ENCODE results near the gene PARVB.
"Not testable (repeated sequence)": the region's sequence is repeated elsewhere in the genome, so short reads cannot be mapped to it uniquely, and the experiment has no call there.

The PARVB gene

DNA sequence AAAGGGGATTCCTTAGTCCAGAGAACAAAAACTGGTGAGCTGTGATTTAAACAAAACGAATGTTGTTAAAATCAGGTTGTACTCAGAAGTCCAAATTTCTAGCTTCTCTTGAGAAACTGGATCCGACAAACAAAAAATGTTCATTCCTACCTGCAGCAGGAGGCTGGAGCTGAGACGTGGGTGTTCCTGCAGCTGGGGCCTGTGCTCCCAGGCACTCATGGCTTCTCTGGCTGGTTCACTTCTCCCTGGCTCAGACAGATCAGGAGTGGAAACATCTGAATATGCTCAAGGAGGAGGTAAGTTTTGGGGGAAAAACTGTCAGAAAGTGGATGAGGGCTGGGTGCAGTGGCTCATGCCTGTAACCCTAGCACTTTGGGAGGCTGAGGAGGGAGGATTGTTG, 24.7 kb upstream of the PARVB start:
- no peak for DNase-seq

DNA sequence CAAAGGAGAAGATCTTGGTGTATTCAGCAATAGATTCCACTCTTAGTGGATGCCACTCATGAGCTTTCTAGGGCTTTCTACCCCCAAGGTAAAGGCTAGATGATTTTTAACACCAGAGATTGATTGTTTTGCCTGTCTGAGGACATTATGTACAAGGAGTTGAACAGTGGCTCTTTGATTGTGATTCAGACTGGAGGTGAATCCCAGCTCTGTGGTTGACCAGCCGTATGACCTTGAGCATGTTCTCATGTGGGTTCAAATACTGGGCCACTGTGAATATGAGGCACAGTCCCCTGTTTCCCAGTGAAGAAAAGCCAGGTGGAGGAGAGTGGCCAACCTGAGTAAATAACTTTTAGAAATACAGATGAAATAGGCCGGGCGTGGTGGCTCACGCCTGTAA, 24.0 kb upstream of the PARVB start:
- no peak for DNase-seq

DNA sequence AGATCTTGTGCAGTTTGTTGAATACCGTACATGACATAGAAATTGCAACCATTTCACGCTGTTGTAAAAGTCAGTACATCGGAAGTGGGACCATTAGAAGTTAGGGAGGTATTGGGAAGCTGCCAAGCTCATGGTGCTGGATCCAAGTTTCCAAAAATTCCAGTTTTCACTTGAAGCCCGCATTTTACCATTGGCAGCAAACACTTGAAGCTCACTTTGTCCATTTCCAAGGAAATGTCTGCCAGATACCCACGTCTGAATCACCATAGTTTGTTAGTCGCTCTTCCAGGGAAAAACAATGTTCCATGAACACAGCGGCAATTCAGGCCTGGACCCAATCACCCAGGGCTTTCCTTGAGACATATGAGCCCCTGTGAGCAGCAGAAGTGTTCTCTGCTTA, 22.6 kb upstream of the PARVB start:
- no peak for DNase-seq

DNA sequence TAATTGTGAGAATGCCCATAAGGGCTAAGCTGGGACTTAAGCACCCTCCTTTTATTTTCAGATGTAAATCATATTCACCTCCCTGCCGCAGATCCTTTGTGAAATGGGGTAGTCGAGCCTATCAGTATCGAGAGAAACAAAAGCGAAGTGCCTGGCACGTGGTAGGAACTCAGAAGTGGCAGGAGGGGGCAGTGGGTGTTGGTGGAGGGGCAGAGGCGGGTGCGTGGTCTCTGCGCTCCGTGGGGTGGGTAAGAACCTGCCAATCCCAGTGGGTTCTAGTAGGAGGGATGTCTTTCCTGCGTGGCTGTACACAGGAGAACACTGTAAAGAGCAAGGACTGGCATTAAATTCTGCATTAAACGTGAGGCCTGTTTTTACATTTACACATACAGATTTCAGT, 21.8 kb upstream of the PARVB start:
- DNase-seq: no peak

DNA sequence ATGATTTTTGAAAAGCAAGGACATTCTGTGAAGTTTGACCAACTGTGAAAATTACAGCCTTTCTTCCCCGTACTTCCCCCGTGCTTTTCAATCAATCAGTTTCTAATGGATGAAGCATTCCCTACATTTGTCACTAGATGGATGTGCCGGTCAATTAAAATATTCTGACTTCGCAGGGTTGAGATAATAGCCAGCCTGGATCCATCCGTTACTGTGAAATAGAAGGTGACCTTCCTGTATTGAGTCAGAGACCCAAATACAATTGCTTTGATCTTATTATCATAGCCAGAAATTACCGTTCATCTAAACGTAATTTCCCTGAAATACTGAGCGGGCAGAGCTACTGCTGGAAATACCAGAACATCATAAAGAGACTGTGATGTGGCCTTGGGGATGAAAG, 21.1 kb upstream of the PARVB start:
- no peak for DNase-seq

DNA sequence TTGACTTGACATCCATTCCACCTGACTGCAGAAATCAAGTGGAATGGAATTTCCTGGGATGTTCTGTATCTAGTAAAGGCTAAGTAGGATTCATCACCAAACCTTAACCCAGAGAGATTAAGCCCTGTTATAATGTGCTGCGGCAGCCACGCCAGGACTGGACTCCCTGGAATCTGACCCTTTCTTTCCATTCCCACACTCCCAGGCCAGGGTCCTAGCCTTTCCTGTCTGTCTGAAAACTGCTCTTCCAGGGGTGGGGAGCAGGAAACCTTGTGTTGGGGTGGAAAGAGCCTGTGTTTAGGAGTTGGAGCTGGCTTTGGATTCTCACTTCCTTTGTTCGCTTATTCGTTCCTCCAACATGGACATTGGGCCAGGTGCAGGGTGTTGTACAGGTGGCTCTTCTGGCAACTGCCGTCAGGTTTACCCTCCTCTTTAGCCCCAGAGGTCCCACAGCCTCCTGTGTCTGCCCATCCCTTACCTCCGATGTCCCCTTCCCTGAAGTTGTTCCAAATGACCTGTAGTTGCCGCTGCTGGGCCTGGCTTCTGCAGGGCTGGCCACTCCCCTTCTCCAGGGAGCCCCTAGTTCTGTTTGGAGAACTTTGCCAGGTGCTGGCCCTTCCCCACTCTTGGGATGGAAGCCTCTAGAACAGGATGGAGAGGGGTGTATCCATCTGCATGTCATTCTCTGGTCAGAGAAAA, 20.5 kb upstream of the PARVB start:
- no peak for DNase-seq

DNA sequence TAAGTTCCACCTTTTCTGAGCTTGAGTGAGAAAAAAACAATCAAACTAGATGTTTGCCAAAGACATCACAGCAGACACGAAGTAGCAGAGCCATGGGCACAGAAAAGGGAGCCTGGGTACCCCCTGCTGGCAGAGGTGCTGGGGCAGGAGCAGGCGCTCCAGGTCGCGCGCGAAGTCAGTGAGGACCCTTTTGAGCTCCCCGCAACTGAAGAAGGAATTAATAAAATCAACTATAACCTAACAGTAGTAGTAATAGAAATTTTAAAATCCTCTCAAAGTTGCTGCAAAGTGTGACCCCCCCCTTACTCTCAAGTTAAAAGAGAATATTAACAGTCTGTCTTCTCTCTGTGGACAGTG, 20.0 kb upstream of the PARVB start:
- no peak for DNase-seq

DNA sequence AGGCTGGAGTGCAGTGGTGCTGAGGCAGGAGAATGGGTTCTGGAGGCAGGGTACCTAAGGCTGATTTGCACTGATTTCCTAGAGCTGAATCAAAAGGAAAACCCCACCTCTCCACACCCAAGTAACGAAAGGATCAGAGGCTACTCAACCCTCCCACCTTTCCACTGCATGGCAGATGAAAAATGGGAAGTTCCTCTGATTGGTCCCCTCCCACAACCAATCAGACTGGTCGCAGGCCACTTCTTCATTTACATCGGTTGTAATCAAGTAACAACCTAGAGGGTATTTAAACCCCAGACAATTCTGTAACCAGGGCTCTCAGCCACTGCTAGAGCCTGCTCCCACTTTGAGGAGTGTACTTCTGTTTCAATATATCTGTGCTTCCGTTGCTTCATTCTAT, 18.6 kb upstream of the PARVB start:
- peak; percentile 73 for DNase-seq

DNA sequence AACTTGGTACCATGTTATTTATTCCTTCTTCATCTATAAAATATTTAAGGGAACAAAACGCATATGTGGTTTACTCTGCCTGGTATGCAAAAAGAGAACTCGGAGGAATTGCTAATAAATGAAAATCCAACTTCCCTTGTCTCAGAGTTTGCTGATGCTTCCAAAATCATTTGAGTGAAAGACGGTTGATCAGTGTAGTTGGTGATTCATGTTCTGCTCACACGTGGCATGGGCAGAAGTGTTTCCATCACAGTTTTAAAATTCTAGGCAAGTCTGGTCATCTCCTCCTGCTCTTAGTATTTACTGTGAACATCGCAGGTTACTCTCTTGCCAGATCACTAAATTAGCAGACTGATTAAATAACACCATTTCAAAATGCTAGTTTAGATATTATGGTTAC, 11.9 kb upstream of the PARVB start:
- DNase-seq: no peak

DNA sequence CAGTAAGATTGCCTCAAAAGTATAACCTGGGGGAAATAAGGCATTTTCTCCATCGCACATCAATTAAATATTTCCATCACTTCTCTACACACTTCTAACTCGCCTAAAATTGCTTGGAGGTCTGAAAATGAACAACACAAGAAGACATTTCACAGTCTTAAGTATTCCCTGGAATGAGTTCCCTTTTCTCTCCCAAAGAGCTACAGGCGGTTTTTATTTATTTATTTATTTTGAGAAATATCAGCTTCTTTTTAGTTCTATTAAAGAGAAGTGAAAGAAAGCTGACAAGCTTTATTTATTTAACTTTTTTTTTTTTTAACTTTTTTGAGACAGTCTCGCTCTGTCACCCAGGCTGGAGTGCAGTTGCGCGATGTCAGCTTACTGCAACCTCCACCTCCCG, 11.5 kb upstream of the PARVB start:
- no peak for DNase-seq

DNA sequence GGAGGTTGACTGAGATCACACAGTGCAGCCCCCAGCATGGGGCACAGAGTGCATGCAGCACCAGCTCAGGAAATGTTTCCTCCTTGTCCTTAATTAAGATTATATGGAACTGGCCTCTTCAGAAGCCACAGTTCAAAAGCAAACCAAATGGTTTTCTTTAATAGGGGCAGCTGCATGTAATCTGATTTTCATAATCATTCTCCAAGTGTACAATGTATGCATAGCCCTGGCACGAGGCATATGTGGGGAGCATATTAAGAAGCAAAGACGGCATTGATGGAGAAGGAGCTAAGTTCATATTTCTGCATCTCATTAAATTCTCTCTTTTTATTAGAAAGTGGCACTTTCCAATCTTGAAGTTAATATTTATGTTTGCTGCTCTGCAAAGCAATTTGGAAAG, 9.9 kb upstream of the PARVB start:
- DNase-seq: no peak

DNA sequence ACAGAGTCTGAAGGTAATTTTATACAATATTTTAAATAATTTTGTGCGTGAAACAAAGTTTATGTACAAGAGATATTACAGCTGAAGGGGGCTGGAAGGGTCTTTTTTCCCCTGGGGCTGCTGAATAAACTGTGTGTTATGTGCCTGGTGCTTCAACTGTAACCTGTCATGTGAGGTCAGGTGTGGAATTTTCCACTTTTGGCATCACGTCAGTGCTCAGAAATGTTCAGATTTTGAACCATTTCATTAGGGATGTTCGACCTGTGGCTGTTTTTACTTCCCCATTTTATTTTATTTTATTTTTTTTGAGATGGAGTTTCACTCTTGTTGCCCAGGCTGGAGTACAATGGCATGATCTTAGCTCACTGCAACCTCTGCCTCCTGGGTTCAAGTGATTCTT, 7.5 kb upstream of the PARVB start:
- DNase-seq: not testable (repeated sequence)

DNA sequence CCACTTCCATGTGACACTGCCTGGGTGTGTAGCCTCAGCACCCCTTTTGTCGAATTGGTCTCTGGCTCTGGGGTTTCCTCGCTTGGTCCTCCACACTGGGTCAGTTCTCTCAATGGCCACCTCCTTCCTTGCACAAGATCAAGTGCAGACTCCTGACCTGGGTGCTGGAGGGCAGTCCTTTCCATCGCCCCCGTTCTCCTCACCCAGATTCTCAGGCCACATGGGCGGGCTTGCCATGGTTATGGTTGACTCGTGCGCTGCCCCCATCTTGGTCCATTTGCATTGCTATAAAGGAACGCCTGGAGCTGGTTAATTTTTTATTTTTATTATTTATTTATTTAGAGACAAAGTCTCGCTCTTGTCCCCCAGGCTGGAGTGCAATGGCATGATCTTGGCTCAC, 5.5 kb upstream of the PARVB start:
- DNase-seq: no peak

DNA sequence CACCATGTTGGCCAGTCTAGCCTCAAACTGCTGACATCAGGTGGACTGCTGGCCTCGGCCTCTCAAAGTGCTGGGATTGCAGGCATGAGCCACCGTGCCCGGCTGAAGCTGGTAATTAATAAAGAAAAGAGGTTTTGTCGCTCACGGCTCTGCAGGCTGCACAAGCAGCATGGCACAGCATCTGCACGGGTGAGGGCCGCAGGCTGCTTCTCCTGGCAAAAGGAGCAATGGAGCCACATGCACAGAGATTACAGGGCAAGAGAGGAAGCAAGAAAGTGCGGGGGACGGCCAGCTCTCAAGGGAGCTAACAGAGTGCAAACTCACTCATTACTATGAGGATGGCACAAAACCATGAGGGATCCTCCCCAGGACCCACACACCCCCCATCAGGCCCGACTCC, 4.7 kb upstream of the PARVB start:
- DNase-seq: no peak

DNA sequence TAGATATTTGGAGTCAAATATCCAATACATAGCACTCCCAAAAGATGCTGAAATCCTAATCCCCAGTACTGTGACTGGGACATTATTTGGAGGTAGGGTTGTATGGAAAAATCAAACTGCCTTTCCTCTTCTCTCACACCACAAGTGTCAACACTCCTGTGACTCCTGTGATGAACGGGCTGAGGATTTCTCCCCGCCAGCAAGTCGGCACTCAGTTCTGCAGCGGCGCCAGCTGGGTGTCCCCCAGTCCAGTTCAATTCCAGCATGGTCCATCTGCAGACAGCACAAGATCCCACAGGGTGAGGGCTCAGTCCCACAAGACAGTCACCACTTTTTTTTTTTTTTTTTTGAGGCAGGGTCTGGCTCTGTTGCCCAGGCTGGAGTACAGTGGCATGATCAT, 4.3 kb upstream of the PARVB start:
- no peak for DNase-seq

DNA sequence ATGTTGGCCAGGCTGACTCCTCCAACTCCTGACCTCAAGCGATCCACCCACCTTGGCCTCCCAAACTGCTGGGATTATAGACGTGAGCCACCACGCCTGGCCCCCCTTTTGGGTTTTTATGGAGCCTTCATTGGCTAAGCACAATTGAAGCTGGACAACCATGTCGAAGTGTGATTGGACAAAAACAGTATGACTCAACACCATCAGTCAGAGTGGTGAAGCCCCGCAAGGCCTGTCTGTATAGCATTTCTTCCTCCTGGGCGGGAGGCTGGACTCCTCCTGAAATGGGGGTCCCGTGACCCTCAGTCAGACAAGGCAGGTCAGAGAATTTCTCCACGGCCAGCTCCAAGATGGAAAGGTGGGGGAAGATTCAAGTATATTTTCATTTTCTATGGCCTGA, 3.1 kb upstream of the PARVB start:
- DNase-seq: no peak

DNA sequence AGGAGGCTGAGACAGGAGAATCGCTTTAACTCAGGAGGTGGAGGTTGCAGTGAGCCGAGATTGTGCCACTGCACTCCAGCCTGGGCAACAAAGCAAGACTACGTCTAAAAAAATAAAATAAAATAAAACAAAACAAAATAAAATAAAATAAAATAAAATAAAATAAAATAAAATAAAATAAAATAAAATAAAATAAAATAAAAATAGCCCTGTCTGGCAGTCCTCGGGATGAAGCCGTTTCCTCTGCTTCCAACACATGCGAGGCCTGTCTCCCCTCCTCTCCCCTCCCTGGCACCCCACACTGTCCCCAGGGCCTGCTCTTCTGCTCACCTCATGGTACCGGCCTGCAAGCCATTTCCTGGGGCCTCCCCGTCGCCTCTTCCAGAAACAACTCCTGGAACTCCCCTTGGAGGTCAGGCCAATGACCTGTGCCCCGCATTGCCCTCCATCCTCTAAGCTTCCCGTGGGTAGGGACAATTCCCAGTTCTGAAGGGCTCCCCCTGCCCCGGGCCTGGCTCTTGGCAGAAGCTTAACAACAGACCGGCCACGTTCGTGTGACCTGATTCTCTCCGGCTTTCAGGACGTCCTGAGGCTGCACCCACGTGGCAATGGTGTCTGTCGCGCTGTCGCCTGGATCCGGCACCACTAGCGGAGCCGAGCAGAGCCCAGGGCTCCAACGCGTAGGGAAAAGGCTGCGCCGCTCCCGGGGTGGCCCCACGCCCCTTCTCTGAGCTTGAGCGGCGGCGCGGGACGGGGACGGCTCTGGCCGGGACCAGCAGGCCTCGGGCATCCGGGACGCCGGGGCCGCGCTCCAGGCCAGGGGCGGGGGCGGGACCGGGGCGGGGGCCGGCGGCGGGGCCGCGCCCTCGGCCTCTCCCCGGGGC, 456 bp upstream of the PARVB start:
- DNase-seq: peak; percentile 66

DNA sequence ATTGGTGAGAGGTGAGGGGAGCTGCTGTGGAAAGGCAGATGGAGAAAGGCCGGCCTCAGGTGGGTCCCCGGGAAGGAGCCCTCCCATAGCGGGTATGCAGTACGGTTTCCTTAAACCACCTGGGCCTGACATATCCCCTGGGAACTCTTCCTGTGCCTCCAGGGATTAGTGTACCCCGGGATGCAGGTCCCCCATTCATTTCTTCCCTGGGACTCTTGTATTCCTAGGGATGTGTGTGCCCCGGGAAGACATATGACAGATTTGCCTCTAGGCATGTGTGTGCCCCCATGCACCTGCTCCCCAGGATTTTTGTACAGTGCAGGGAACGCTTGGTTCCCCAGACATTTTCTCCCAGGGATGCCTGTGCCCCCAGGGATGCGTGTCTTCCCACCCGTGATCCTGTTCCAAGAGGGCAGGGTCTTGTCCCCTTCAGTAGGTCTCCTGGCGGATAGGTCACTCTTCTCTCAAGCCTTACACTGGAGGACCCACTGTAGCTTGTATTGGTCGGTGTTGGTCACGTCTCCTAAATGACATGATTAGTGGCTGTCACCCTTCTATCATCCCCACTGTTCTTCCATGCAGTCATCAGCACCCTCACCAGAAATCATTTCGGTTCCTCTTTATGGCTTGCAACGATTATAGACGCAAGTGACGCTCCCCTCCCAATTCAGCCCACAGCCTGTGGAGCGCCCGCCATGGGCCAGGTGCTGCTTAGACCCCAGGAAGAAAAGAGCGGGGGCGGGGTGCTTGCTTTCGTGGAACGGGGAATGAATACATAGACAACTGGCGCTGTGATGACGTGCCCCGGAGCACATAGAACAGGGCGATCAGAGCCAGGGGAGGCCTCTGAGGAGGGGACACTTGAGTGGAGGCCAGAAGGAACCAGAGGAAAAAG, 1.3 kb downstream of the PARVB start:
- DNase-seq: peak; percentile 69

DNA sequence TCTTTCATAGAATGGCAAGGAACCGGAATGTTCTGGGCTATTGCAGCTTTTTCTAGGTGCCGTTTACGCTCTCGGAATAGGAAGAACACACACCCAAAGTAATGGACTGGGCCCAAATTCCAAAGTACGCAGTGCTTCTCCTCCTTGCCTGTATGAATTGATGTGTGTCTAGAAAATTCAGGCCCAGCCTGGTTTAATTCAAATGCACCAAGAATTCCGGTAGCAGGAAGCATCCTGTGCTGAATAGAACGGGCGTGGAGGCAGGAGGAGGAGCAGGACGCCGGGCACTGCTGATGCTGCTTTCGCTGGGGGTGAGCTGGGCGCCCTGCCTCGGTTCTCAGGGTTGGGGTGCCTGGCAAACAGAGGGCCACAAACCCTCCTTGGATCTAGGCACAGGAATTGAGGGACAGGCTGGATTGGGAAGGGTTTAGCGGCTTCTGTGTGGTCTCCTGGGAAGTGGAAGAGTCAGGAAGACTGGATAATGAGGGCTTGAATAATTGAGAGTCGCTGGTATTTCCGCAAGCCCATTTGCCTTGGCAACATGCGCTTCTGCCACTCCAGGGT, 2.0 kb downstream of the PARVB start:
- DNase-seq: no peak

DNA sequence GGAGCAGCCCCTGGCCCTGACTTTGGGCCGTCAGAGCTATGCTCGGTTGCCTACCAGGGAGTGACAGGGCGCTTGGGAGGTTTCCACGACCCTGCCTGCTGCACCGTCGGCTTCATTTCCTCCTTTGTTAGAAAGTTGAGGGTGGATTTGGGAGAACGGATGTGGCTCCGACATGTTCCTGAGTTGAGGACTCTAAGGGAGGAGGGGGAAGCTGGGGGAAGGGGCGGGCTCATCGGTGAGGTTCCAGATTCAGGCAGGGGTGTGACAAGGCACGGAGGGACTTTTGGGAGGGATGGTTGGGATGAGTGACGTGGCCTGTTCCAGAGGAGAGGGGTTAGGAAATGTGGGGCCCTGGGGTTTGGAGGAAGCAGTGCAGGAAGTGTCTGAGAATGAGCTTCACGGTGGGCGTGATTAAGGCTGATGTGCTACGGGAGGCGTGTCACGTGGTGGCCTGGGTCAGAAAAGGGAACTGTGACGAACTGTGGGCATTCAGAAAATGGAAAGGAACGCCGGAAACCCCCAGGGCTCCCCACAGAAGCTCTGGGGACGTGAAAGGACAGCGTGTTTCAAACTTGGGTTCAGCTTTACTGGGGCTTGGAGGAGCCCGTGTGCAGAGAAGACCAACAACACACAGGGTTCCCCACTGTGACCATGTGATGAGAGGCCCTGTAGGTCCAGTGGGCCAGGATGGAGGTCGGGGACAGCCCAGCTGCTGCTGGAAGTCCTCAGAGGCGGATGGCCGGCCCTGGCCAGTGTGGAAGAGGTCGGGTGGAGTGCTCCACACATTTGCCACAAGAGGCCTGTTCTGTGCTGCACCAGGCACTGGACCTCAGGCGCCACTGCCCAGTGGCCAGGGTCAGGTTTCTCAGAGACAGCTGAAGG, 2.8 kb downstream of the PARVB start:
- DNase-seq: peak; percentile 94

DNA sequence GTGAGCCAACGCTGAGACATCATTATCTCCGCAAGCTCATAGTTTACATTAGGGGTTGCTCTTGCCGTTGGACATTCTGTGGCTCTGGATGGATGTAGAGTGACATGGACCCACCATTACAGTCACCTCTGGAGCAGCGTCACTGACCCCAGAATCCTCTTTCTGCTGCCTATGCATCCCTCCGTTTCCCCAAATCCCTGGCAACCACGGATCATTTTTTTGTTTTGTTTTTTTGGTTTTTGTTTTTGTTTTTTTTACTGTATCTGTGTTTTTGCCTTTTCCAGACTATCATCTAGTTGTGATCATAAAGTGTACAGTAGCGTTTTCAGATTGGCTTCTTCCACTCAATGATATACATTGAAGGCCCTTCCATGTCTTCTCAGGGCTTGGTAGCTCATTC, 4.0 kb downstream of the PARVB start:
- no peak for DNase-seq

DNA sequence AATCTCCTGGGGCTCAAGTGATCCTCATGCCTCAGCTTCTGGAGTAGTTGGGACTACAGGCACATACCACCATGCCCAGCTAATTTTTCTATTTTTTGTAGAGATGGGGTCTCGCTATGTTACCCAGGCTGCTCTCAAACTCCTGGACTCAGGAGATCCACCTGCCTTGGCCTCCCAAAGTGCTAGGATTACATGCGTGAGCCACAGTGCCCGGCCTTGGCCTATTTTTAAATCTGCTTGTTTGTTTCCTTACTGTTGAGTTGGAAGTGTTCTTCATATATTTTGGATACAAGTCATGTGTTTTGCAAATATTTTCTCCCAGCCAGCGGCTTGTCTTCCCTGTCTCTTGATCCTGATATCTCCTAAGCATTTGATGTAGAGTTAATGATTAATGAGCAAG, 5.0 kb downstream of the PARVB start:
- DNase-seq: no peak

Data from hematopoietic multipotent progenitor cell treated with erythropoietin and hydrocortisone succinate and interleukin-3 and kit ligand, for 6 days (in vitro differentiated cells).